A549 (cell line): ENCODE measurements around the gene MAT2A. TPM values are rescaled to one million over a fixed set of nuclear protein-coding genes. Genes with fewer than 3 reads are reported as not detected.

Experiments
- ATAC-seq, 2 experiments: fragments of 200-7000 bp in 1 of 2; fragments of >200 bp in 1 of 2; cut with Nextera tagmentation in 1 of 2; cut with Tn5 transposase in 1 of 2; 3 replicates each; pipeline versions ENCODE4 v1.8.0 to v1.9.1; 2018 to 2020; ENCODE audit warnings: mild to moderate bottlenecking in 1 of 2, moderate library complexity in 1 of 2
- CTCF ChIA-PET: fragments of 300-600 bp; sonication (Branson Sonifier 250); formaldehyde crosslinking; extraction: SDS; loops from one replicate; lab custom pipeline; 2021; ENCODE audit warnings: antibody characterized with exemption, inconsistent platforms; lab: Yijun Ruan, JAX
- POLR2A ChIA-PET: fragments of 350-600 bp; formaldehyde crosslinking; extraction: SDS; loops from one replicate; lab custom pipeline; 2021; ENCODE audit warnings: antibody characterized with exemption, inconsistent platforms; lab: Yijun Ruan, JAX
- DNase-seq, 2 experiments: peaks; one replicate each; pipeline versions ENCODE4 v3.0.0 to v3.0.0-alpha.2; 2011 to 2016; ENCODE audit warnings: low read depth in 1 of 2, low spot score in 1 of 2
- FAIRE-seq: peaks from 2 replicates; lab custom pipeline; 2011; peaks lifted over from hg19 to GRCh38; lab: Jason Lieb, UNC
- H3K27ac ChIP-seq, 2 experiments: fragments of >200 bp; sonication (Bioruptor Twin); formaldehyde crosslinking; 3 replicates each; pipeline ENCODE4 v1.5.1; 2016 to 2017
- H3K4me1 ChIP-seq: fragments of >200 bp; sonication (Bioruptor Twin); formaldehyde crosslinking; 3 replicates; pipeline ENCODE4 v1.6.1; 2016
- H3K4me2 ChIP-seq: fragments of >200 bp; sonication (Bioruptor Twin); formaldehyde crosslinking; 3 replicates; pipeline ENCODE4 v1.6.1; 2016
- H3K4me3 ChIP-seq: fragments of >200 bp; sonication (Bioruptor Twin); formaldehyde crosslinking; 3 replicates; pipeline ENCODE4 v1.5.1; 2016
- H3K9me3 ChIP-seq: fragments of >200 bp; sonication (Bioruptor Twin); formaldehyde crosslinking; 3 replicates; pipeline ENCODE4 v1.6.1; 2016
- CBX2 ChIP-seq: fragments of 200-600 bp; sonication (generic); IDR thresholded peaks from 2 replicates; pipeline ENCODE4 v1.6.1; 2016; ENCODE audit warnings: low read depth, mild to moderate bottlenecking, borderline replicate concordance
- EP300 ChIP-seq, 2 experiments: fragments of >200 bp; sonication (Bioruptor Twin); formaldehyde crosslinking; IDR thresholded peaks; 2 replicates in 1 of 2; 3 replicates in 1 of 2; pipeline ENCODE4 v1.6.1; 2016 to 2017
- FOSB ChIP-seq: fragments of 250-450 bp; sonication (Bioruptor Pico); IDR thresholded peaks from 2 replicates; pipeline ENCODE4 v1.5.0; 2020; ENCODE audit warnings: mild to moderate bottlenecking, moderate library complexity
- FOXS1 ChIP-seq: fragments of 250-450 bp; sonication (Bioruptor Pico); IDR thresholded peaks from 2 replicates; pipeline ENCODE4 v1.5.0; 2020; ENCODE audit warnings: mild to moderate bottlenecking, moderate library complexity
- GATA3 ChIP-seq: IDR thresholded peaks from 2 replicates; pipeline ENCODE4 v1.6.1; 2012; ENCODE audit warnings: borderline replicate concordance
- HDAC2 ChIP-seq: fragments of 200-600 bp; sonication (generic); IDR thresholded peaks from 2 replicates; pipeline ENCODE4 v1.6.1; 2016
- HMGXB4 ChIP-seq: fragments of 250-450 bp; sonication (Bioruptor Pico); IDR thresholded peaks from 2 replicates; pipeline ENCODE4 v1.5.0; 2021; ENCODE audit warnings: mild to moderate bottlenecking, moderate library complexity, borderline replicate concordance
- HOXB13 ChIP-seq: fragments of 250-450 bp; sonication (Bioruptor Pico); IDR thresholded peaks from 2 replicates; pipeline ENCODE4 v1.5.0; 2020; ENCODE audit warnings: low read depth, mild to moderate bottlenecking, moderate library complexity
- HOXB5 ChIP-seq: fragments of 250-450 bp; sonication (Bioruptor Pico); IDR thresholded peaks from 2 replicates; pipeline ENCODE4 v1.5.0; 2020; ENCODE audit warnings: mild to moderate bottlenecking, moderate library complexity
- JUN ChIP-seq, 2 experiments: fragments of >200 bp; sonication (Bioruptor Twin); formaldehyde crosslinking; IDR thresholded peaks; 2 replicates in 1 of 2; 3 replicates in 1 of 2; pipeline ENCODE4 v1.6.1; 2016 to 2017
- JUNB ChIP-seq: fragments of >200 bp; sonication (Bioruptor Twin); formaldehyde crosslinking; IDR thresholded peaks from 2 replicates; pipeline ENCODE4 v1.6.1; 2016
- KDM5A ChIP-seq: fragments of 200-600 bp; sonication (generic); IDR thresholded peaks from 2 replicates; pipeline ENCODE4 v1.6.1; 2016; ENCODE audit warnings: antibody characterized with exemption, mild to moderate bottlenecking
- MAZ ChIP-seq: fragments of 150-350 bp; IDR thresholded peaks from 2 replicates; pipeline ENCODE4 v1.6.1; 2014; ENCODE audit warnings: antibody characterized with exemption, low read depth, low read length, borderline replicate concordance
- NFE2L2 ChIP-seq: fragments of 150-350 bp; conservative IDR thresholded peaks from 2 replicates; pipeline ENCODE4 v1.6.1; 2014; ENCODE audit warnings: low read length
- NR3C1 ChIP-seq: fragments of >200 bp; sonication (Bioruptor Twin); formaldehyde crosslinking; IDR thresholded peaks from 3 replicates; pipeline ENCODE4 v1.6.1; 2017
- PHF8 ChIP-seq: fragments of 200-600 bp; sonication (generic); IDR thresholded peaks from 2 replicates; pipeline ENCODE4 v1.6.1; 2016; ENCODE audit warnings: low read depth, mild to moderate bottlenecking, antibody characterized with exemption, moderate library complexity, borderline replicate concordance
- RARB ChIP-seq: fragments of 250-450 bp; sonication (Bioruptor Pico); IDR thresholded peaks from 2 replicates; pipeline ENCODE4 v1.8.0; 2021; ENCODE audit warnings: mild to moderate bottlenecking, moderate library complexity
- SREBF2 ChIP-seq: fragments of 450-650 bp; IDR thresholded peaks from 2 replicates; pipeline ENCODE4 v1.6.1; 2014; ENCODE audit warnings: mild to moderate bottlenecking, moderate library complexity
- TFCP2L1 ChIP-seq: fragments of 250-450 bp; sonication (Bioruptor Pico); IDR thresholded peaks from 2 replicates; pipeline ENCODE4 v1.5.0; 2021; ENCODE audit warnings: mild to moderate bottlenecking
- TP53 ChIP-seq: fragments of 250-450 bp; sonication (Bioruptor Pico); IDR thresholded peaks from 2 replicates; pipeline ENCODE4 v1.5.0; 2021; ENCODE audit warnings: mild to moderate bottlenecking, moderate library complexity
- ZC3H11A ChIP-seq: fragments of 450-650 bp; IDR thresholded peaks from 2 replicates; pipeline ENCODE4 v1.6.1; 2014; ENCODE audit warnings: antibody characterized with exemption, mild to moderate bottlenecking
- ZFP36 ChIP-seq: fragments of 450-650 bp; IDR thresholded peaks from 2 replicates; pipeline ENCODE4 v1.6.1; 2014; ENCODE audit warnings: borderline replicate concordance; ENCODE audit not compliant: partially characterized antibody
- WGBS: methylation state at CpG from one replicate; pipeline ENCODE4 v1.1.6; 2017; ENCODE audit errors: missing lambda C conversion rate; 5-methylcytosine and 5-hydroxymethylcytosine counted together
- polyA plus RNA-seq, 4 experiments: library from polyadenylated mRNA; depleted of rRNA in 3 of 4; stranded (reverse); fragments of >200 nt; fragmentation: RNase III in 1 of 4; extraction: RNeasy Plus Mini Kit Qiagen cat#74134 plus additional on column Dnase treatment in 1 of 4; gene quantifications; 2 replicates in 3 of 4; 3 replicates in 1 of 4; pipeline ENCODE4 v1.2.3, GENCODE V29; 2011 to 2017
- TF ChIP-seq, protein P1 (sequence below): fragments of >200 bp; sonication (Bioruptor Twin); formaldehyde crosslinking; IDR thresholded peaks from 3 replicates; pipeline ENCODE4 v1.6.1; 2016
- TF ChIP-seq, protein P2 (sequence below): IDR thresholded peaks from 2 replicates; pipeline ENCODE4 v1.6.1; 2012; ENCODE audit warnings: low read depth, borderline replicate concordance
- TF ChIP-seq, protein P3 (sequence below): fragments of 200-600 bp; sonication (generic); IDR thresholded peaks from 2 replicates; pipeline ENCODE4 v1.6.1; 2016; ENCODE audit warnings: antibody characterized with exemption, mild to moderate bottlenecking, moderate library complexity

The MAT2A gene
- polyA plus RNA-seq, 2 of the 4 experiments (the other 2 are of a cell fraction): 370 to 1,024 TPM

- TF ChIP-seq CBX2 (no peak), NR3C1 (no peak), HOXB13 (peak; percentile 37; the same call in 1 of the 2 replicates), TFCP2L1 (CRISPR knock-in tag) (no peak), HDAC2 (no peak), EP300 (IDR thresholded peaks at IDR 0.05) (no peak), PHF8 (no peak), MAZ (no peak), FOXS1 (CRISPR knock-in tag) (no peak), ZC3H11A (no peak)
- TF ChIP-seq, protein P1, sequence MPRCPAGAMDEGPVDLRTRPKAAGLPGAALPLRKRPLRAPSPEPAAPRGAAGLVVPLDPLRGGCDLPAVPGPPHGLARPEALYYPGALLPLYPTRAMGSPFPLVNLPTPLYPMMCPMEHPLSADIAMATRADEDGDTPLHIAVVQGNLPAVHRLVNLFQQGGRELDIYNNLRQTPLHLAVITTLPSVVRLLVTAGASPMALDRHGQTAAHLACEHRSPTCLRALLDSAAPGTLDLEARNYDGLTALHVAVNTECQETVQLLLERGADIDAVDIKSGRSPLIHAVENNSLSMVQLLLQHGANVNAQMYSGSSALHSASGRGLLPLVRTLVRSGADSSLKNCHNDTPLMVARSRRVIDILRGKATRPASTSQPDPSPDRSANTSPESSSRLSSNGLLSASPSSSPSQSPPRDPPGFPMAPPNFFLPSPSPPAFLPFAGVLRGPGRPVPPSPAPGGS: no peak
- TF ChIP-seq, all 56 proteins: peak for 8
These were observed 1.1 kb upstream of the MAT2A start (continued) for GRCh38 chr2:85537600-85538506.

DNA sequence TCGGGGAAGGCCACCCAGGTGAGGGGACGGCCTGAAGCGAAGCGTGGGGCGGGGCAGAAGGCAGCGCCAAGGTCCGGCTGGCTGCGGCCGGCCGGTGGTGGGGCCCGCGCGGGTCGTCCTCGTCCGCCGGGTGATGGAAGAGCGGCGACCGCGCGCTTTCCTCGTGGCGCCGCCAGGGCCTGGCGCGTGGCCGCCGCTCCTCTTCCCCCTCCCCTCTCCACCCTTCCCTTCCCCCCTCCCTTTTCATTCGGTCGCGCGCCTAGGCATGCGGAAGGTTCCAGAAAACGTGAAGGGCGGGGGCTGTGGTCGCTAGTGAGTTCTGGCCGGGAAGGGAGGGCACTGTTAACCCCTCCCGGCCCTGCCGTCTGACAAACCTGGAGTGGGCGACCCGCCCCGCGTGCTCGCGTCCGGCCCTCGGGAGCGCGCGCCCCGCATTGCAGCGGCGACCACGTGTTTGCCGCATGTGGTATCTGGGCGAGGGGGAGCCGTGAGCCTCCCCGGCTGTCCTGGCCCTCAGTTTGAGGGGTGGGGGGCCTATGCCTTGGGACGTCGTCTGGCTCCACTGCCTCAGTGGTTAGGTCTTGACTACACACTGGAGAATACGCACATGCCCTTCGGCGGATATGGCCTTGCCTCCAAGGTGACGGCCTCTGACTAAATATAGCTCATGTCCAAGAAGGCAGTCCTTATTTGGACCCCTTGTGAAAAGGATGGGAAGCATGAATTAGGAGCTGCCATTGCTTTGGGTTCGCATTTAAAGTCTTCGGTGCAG lies 579 bp downstream of the MAT2A start:
- ChIA-PET POLR2A (interaction anchor here (0.5 to 8.8 kb wide), 34 partner anchors 8 to 185 kb away, joined by 3 to 261 read pairs (median 10); partner anchors contain the start of genes C2orf68, ELMOD3, GGCX and RETSAT), CTCF (interaction anchor here (0.7 to 35.5 kb wide), 19 partner anchors 13 to 185 kb away, joined by 3 to 1185 read pairs (median 5); partner anchors contain the start of genes CAPG, ELMOD3, RETSAT and SH2D6)
- ATAC-seq: peak; percentile 14 to 52
- H3K27ac ChIP-seq: peak overlapping the region; percentile 98 to 100
- peak; percentile 40 to 83 for DNase-seq
- 2% methylated on average over 33 of the region's 67 CpGs for WGBS
- no peak for FAIRE-seq
- peak overlapping the region; percentile 92 for H3K4me2 ChIP-seq
- peak overlapping the region; percentile 98 for H3K4me3 ChIP-seq
- H3K4me1 ChIP-seq: peaks cover 54% of the 10 kb centered on the region
- H3K9me3 ChIP-seq: no peaks in the 10 kb centered on the region
- no peak for TF ChIP-seq ZFP36
- TF ChIP-seq SREBF2: no peak
- TF ChIP-seq FOSB (CRISPR knock-in tag): peak; percentile 65; the same call in 1 of the 2 replicates
- peak; percentile 86 for TF ChIP-seq TFCP2L1 (CRISPR knock-in tag)
- no peak for TF ChIP-seq NFE2L2
- peak; percentile 77 for TF ChIP-seq PHF8
- TF ChIP-seq, protein P1: peak; percentile 92
- TF ChIP-seq GATA3: peak; percentile 36; the same call in 1 of the 2 replicates
- peak; percentile 87 to 92; a peak in 4 of 5 replicates for TF ChIP-seq JUN (IDR thresholded peaks at IDR 0.05)
- peak; percentile 37; the same call in 1 of the 2 replicates for TF ChIP-seq KDM5A
- TF ChIP-seq, protein P2, sequence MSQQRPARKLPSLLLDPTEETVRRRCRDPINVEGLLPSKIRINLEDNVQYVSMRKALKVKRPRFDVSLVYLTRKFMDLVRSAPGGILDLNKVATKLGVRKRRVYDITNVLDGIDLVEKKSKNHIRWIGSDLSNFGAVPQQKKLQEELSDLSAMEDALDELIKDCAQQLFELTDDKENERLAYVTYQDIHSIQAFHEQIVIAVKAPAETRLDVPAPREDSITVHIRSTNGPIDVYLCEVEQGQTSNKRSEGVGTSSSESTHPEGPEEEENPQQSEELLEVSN: peak; percentile 84
- no peak; the same call in 1 of the 2 replicates for TF ChIP-seq RARB (CRISPR knock-in tag)
- peak; percentile 86; the same call in 1 of the 2 replicates for TF ChIP-seq TP53 (CRISPR knock-in tag)
- TF ChIP-seq HOXB13: 0 out of 2 replicates have a peak, but pooled peaks have one; percentile 19
- TF ChIP-seq, protein P3, sequence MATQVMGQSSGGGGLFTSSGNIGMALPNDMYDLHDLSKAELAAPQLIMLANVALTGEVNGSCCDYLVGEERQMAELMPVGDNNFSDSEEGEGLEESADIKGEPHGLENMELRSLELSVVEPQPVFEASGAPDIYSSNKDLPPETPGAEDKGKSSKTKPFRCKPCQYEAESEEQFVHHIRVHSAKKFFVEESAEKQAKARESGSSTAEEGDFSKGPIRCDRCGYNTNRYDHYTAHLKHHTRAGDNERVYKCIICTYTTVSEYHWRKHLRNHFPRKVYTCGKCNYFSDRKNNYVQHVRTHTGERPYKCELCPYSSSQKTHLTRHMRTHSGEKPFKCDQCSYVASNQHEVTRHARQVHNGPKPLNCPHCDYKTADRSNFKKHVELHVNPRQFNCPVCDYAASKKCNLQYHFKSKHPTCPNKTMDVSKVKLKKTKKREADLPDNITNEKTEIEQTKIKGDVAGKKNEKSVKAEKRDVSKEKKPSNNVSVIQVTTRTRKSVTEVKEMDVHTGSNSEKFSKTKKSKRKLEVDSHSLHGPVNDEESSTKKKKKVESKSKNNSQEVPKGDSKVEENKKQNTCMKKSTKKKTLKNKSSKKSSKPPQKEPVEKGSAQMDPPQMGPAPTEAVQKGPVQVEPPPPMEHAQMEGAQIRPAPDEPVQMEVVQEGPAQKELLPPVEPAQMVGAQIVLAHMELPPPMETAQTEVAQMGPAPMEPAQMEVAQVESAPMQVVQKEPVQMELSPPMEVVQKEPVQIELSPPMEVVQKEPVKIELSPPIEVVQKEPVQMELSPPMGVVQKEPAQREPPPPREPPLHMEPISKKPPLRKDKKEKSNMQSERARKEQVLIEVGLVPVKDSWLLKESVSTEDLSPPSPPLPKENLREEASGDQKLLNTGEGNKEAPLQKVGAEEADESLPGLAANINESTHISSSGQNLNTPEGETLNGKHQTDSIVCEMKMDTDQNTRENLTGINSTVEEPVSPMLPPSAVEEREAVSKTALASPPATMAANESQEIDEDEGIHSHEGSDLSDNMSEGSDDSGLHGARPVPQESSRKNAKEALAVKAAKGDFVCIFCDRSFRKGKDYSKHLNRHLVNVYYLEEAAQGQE: no peak
- TF ChIP-seq HMGXB4 (CRISPR knock-in tag): peak; percentile 50; the same call in 1 of the 2 replicates
- TF ChIP-seq JUNB: no peak
- TF ChIP-seq FOXS1 (CRISPR knock-in tag): 0 out of 2 replicates have a peak, but pooled peaks have one; percentile 14
- peak; percentile 56; the same call in 1 of the 2 replicates for TF ChIP-seq HDAC2
- peak; percentile 76; the same call in 1 of the 2 replicates for TF ChIP-seq HOXB5 (CRISPR knock-in tag)
